ENCODE measurements around the gene UGT1A4. TPM values are rescaled to one million over a fixed set of nuclear protein-coding genes. Genes with fewer than 3 reads are reported as not detected.

The UGT1A4 gene
- total and polyA plus RNA-seq, 2 donors (not counting 3 experiments of a cell fraction or from before 2014, with no cell fraction given), result not detected

- no peaks in the 10 kb centered on the region for H3K79me2 ChIP-seq (ENCODE audit: control insufficient read depth, insufficient read depth, low read length)
- no peaks in the 10 kb centered on the region for H3K9me1 ChIP-seq (replicated peaks; ENCODE audit: control insufficient read depth, extremely low read depth, insufficient read depth, low read length)
- no peak overlapping the region for H3K9ac ChIP-seq (replicated peaks; ENCODE audit: extremely low read depth, insufficient read depth, low read length)
- dilution Hi-C loops (cut with MboI; ENCODE audit: extremely low pct_ligation_motif_present, low sequenced_read_pairs), result no loop called here
- BruUV-seq (replicated peaks), result no TSS peak
- H3K4me1 ChIP-seq (ENCODE audit: control insufficient read depth, extremely low read depth, insufficient read depth, low read length), result no peaks in the 10 kb centered on the region
- DNase-seq (ENCODE audit: low read depth, low spot score) (no peak), FAIRE-seq (no peak)
- ChIA-PET CTCF (no interaction called here), POLR2A (no interaction called here)
- H3K4me2 ChIP-seq (ENCODE audit: insufficient read depth, low read length), result no peak overlapping the region
- no peak overlapping the region for H3K4me3 ChIP-seq (replicated peaks in 1 of 3; ENCODE audit: insufficient read depth in 1 of 3, low read depth in 1 of 3, low read length in 3 of 3)
- H4K20me1 ChIP-seq (replicated peaks; ENCODE audit: control insufficient read depth, extremely low read depth, insufficient read depth, low read length), result no peaks in the 10 kb centered on the region
- TF ChIP-seq FOS (IDR thresholded peaks at IDR 0.05; ENCODE audit: borderline replicate concordance, insufficient read depth, low read length) (no peak), POLR2A (IDR thresholded peaks at IDR 0.05; ENCODE audit: low read depth, low read length) (no peak), JUN (IDR thresholded peaks at IDR 0.05; ENCODE audit: borderline replicate concordance, insufficient read depth, insufficient read length, low read depth) (no peak), MYC (IDR thresholded peaks at IDR 0.05; ENCODE audit: low read depth, low read length) (no peak), GATA2 (IDR thresholded peaks at IDR 0.05; ENCODE audit: insufficient read depth, insufficient read length, low read depth, low read length) (no peak), CTCF (IDR thresholded peaks at IDR 0.05; ENCODE audit: extremely low read depth in 1 of 2, insufficient read depth in 1 of 2, low read depth in 1 of 2, low read length in 2 of 2) (no peak), POLR2AphosphoS5 (IDR thresholded peaks at IDR 0.05; ENCODE audit: insufficient read depth, low read depth, low read length) (no peak)
- no peaks in the 10 kb centered on the region for H3K36me3 ChIP-seq (ENCODE audit: control insufficient read depth in 2 of 2, extremely low read depth in 1 of 2, insufficient read depth in 2 of 2, low read length in 2 of 2)
- intact Hi-C loops (cut with micrococcal nuclease), result no loop called here
- H3K9me3 ChIP-seq (replicated peaks; ENCODE audit: control insufficient read depth, insufficient read depth, low read length), result no peaks in the 10 kb centered on the region
- no peaks in the 10 kb centered on the region for H3K27me3 ChIP-seq (ENCODE audit: control insufficient read depth in 2 of 2, insufficient read depth in 2 of 2, low read length in 2 of 2)
- no peak overlapping the region for H3K27ac ChIP-seq (ENCODE audit: insufficient read depth, low read depth, low read length)
- no peak overlapping the region for H2AFZ ChIP-seq (ENCODE audit: low read depth, low read length)
Observed at GRCh38 chr2:233815861-233816260, 97.3 kb downstream of the UGT1A4 start.

GRCh38 chr2:233816334-233816733 lies 97.8 kb downstream of the UGT1A4 start:
- Histone ChIP-seq H3K4me2 (ENCODE audit: insufficient read depth, low read length) (no peak overlapping the region), H3K4me3 (replicated peaks in 1 of 3; ENCODE audit: insufficient read depth in 1 of 3, low read depth in 1 of 3, low read length in 3 of 3) (no peak overlapping the region), H3K27me3 (ENCODE audit: control insufficient read depth in 2 of 2, insufficient read depth in 2 of 2, low read length in 2 of 2) (no peaks in the 10 kb centered on the region), H3K9me3 (replicated peaks; ENCODE audit: control insufficient read depth, insufficient read depth, low read length) (no peaks in the 10 kb centered on the region), H3K36me3 (ENCODE audit: control insufficient read depth in 2 of 2, extremely low read depth in 1 of 2, insufficient read depth in 2 of 2, low read length in 2 of 2) (no peaks in the 10 kb centered on the region), H2AFZ (ENCODE audit: low read depth, low read length) (no peak overlapping the region), H4K20me1 (replicated peaks; ENCODE audit: control insufficient read depth, extremely low read depth, insufficient read depth, low read length) (no peaks in the 10 kb centered on the region), H3K9me1 (replicated peaks; ENCODE audit: control insufficient read depth, extremely low read depth, insufficient read depth, low read length) (no peaks in the 10 kb centered on the region), H3K27ac (ENCODE audit: insufficient read depth, low read depth, low read length) (no peak overlapping the region), H3K79me2 (ENCODE audit: control insufficient read depth, insufficient read depth, low read length) (no peaks in the 10 kb centered on the region), H3K4me1 (ENCODE audit: control insufficient read depth, extremely low read depth, insufficient read depth, low read length) (no peaks in the 10 kb centered on the region), H3K9ac (replicated peaks; ENCODE audit: extremely low read depth, insufficient read depth, low read length) (no peak overlapping the region)
- no TSS peak for BruUV-seq (replicated peaks)
- TF ChIP-seq JUN (IDR thresholded peaks at IDR 0.05; ENCODE audit: borderline replicate concordance, insufficient read depth, insufficient read length, low read depth) (no peak), MYC (IDR thresholded peaks at IDR 0.05; ENCODE audit: low read depth, low read length) (no peak), POLR2A (IDR thresholded peaks at IDR 0.05; ENCODE audit: low read depth, low read length) (no peak), MAX (IDR thresholded peaks at IDR 0.05; ENCODE audit: insufficient read depth, insufficient read length) (no peak), EZH2 (IDR thresholded peaks at IDR 0.05; ENCODE audit: borderline replicate concordance, low read depth, low read length, severe bottlenecking) (no peak), GATA2 (IDR thresholded peaks at IDR 0.05; ENCODE audit: insufficient read depth, insufficient read length, low read depth, low read length) (no peak), CTCF (IDR thresholded peaks at IDR 0.05; ENCODE audit: extremely low read depth in 1 of 2, insufficient read depth in 1 of 2, low read depth in 1 of 2, low read length in 2 of 2) (no peak)
- no peak for DNase-seq (ENCODE audit: low read depth, low spot score)
- dilution Hi-C loops (cut with MboI; ENCODE audit: extremely low pct_ligation_motif_present, low sequenced_read_pairs), result no loop called here
- no peak for FAIRE-seq
- CTCF ChIA-PET, result no interaction called here
- POLR2A ChIA-PET, result no interaction called here
- intact Hi-C loops (cut with micrococcal nuclease), result no loop called here

All from endothelial cell of umbilical vein (primary cell).